SKM-1 (cell line): ENCODE results near the gene FOXJ2.
"Not testable (repeated sequence)": the region's sequence is repeated elsewhere in the genome, so short reads cannot be mapped to it uniquely, and the experiment has no call there.

Experiments
- DNase-seq: peaks from one replicate; lab custom pipeline; 2025; ENCODE audit not compliant: unreplicated experiment; lab: John Stamatoyannopoulos, UW

FOXJ2 gene

GRCh38 chr12:8064131-8064530, 31.6 kb downstream of the FOXJ2 start:
- no peak for DNase-seq

- DNase-seq = peak; percentile 65
Measured at GRCh38 chr12:8065991-8066594, 33.6 kb downstream of the FOXJ2 start, which contains the start of gene C3AR1. C3AR1 (minus strand) TSS chr12:8066359; CDS start chr12:8060185, 6,174 bp downstream.

GRCh38 chr12:8069582-8069981, 37.1 kb downstream of the FOXJ2 start:
- DNase-seq = no peak

GRCh38 chr12:8071820-8072219, 39.3 kb downstream of the FOXJ2 start:
- not testable (repeated sequence) for DNase-seq

GRCh38 chr12:8075935-8076334, 43.4 kb downstream of the FOXJ2 start:
- DNase-seq = no peak

- DNase-seq = no peak
Measured at GRCh38 chr12:8076366-8076765, 43.9 kb downstream of the FOXJ2 start.

- no peak for DNase-seq
Measured at GRCh38 chr12:8077207-8077606, 44.7 kb downstream of the FOXJ2 start.

GRCh38 chr12:8078398-8078797, 45.9 kb downstream of the FOXJ2 start:
- DNase-seq = no peak

- DNase-seq = no peak
Measured at GRCh38 chr12:8078916-8079315, 46.4 kb downstream of the FOXJ2 start.

GRCh38 chr12:8080120-8080519, 47.6 kb downstream of the FOXJ2 start:
- no peak for DNase-seq

- no peak for DNase-seq
Measured at GRCh38 chr12:8081251-8081920, 48.9 kb downstream of the FOXJ2 start.

- DNase-seq = no peak
Measured at GRCh38 chr12:8082808-8083100, 50.2 kb downstream of the FOXJ2 start.

GRCh38 chr12:8084351-8084750, 51.8 kb downstream of the FOXJ2 start:
- DNase-seq = not testable (repeated sequence)

- DNase-seq = no peak
Measured at GRCh38 chr12:8087666-8088065, 55.1 kb downstream of the FOXJ2 start.

GRCh38 chr12:8088574-8088973, 56.1 kb downstream of the FOXJ2 start:
- DNase-seq = no peak

GRCh38 chr12:8089277-8089676, 56.8 kb downstream of the FOXJ2 start:
- not testable (repeated sequence) for DNase-seq

GRCh38 chr12:8089716-8090115, 57.2 kb downstream of the FOXJ2 start:
- no peak for DNase-seq

GRCh38 chr12:8093291-8093690, 60.8 kb downstream of the FOXJ2 start:
- no peak for DNase-seq

GRCh38 chr12:8096281-8096915, 63.9 kb downstream of the FOXJ2 start:
- DNase-seq = no peak

- no peak for DNase-seq
Measured at GRCh38 chr12:8099235-8099634, 66.7 kb downstream of the FOXJ2 start.
